Hippocampal formation (tissue), 2 donors: Measurements from ENCODE around the gene SEMA4D.
"Not testable (repeated sequence)": the region's sequence is repeated elsewhere in the genome, so short reads cannot be mapped to it uniquely, and the experiment has no call there.

Experiments
- DNase-seq, 2 donors: peaks; one replicate each; lab custom pipeline; 2025; lab: John Stamatoyannopoulos, UW

SEMA4D gene

GRCh38 chr9:89481538-89481915, 16.4 kb downstream of the SEMA4D start:
- DNase-seq = no peak

- DNase-seq = no peak
These were observed 16.9 kb downstream of the SEMA4D start for GRCh38 chr9:89480825-89481537.

GRCh38 chr9:89480372-89480771, 17.5 kb downstream of the SEMA4D start:
- DNase-seq = not testable (repeated sequence)

DNA sequence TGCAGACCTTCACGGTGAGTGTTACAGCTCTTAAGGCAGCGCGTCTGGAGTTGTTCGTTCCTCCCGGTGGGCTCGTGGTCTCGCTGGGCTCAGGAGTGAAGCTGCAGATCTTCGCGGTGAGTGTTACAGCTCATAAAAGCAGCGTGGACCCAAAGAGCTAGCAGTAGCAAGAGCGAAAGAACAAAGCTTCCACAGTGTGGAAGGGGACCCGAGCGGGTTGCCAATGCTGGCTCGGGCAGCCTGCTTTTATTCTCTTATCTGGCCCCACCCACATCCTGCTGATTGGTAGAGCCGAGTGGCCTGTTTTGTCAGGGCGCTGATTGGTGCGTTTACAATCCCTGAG, 18.3 kb downstream of the SEMA4D start:
- DNase-seq = not testable (repeated sequence)

- no peak for DNase-seq
These were observed 18.9 kb downstream of the SEMA4D start for GRCh38 chr9:89478821-89479668.

DNA sequence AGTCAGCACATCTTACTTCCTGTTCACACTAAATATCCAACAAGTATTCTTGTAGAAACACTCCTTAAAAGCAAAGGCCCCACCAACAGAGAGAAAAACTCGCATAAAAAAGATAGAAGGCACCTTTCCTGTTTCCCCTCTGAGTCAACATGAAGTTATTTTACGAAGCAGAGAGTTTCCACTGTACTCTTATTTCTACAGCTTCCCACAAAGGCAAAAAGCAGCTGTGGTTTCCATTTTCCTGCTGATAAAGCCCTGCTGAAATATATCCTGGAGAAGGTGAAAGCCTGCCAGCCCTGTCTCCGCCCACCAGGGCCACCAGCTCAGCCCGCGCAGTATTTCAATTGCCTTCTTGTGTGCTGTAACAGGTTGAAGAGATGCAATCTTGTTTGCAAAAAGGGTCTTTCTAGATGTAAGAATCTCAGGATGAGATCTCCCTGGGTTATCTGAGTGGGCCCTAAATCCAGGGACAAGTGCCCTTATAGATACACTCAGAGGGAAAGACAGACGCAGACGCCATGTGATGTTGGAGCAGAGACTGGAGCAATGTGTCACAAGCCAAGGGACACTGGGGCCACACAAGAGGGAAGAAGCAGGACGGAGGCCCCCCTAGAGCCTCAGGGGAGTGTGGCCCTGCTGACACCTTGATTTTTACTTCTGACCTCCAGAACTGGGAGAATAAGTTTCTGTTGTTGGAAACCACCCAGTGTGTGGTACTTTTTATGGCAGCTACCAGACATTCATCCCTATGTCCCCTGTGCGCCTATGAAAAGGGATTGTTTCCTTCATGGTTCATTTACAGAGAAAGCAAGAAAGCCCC, 19.9 kb downstream of the SEMA4D start:
- no peak for DNase-seq

DNA sequence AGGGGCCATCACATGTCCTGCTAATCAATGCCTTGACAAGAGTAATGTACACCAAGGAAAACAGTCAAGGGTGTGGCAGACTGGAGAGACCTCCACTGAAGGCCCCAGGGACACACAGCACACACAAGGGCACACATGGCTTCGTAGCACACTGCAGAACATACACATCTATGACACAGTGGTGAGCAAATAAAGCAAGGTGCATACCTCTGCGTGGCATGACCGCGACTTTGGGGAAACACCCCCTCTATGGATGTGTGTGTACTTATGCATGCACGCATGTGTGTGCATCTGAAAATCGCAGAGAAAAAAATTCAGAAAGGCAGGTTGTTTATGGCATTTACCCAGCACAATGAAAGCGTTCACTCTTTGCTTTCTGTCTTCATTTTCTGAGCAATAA, 20.5 kb downstream of the SEMA4D start:
- no peak for DNase-seq

DNA sequence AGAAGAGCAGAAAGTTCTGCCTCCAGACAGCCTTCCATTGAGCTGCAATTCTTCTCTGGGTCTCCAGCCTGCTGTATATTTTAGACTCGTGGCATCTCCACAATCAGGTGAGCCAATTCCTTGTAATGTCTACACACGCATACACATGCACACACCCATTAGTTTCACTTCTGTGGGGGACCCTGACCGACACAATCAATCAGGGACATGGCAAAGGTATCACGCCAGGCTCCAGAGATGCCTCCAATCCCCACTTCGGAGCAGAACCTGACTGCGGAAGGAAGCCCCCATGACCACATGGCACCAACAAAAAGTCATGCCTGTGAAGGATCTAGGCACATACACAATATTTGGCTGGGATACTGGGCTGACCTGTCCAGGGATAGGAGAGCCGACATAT, 21.4 kb downstream of the SEMA4D start:
- DNase-seq = no peak

- DNase-seq = no peak
These were observed 21.9 kb downstream of the SEMA4D start for GRCh38 chr9:89475891-89476440.

GRCh38 chr9:89474939-89475338, 23.0 kb downstream of the SEMA4D start:
- no peak for DNase-seq

DNA sequence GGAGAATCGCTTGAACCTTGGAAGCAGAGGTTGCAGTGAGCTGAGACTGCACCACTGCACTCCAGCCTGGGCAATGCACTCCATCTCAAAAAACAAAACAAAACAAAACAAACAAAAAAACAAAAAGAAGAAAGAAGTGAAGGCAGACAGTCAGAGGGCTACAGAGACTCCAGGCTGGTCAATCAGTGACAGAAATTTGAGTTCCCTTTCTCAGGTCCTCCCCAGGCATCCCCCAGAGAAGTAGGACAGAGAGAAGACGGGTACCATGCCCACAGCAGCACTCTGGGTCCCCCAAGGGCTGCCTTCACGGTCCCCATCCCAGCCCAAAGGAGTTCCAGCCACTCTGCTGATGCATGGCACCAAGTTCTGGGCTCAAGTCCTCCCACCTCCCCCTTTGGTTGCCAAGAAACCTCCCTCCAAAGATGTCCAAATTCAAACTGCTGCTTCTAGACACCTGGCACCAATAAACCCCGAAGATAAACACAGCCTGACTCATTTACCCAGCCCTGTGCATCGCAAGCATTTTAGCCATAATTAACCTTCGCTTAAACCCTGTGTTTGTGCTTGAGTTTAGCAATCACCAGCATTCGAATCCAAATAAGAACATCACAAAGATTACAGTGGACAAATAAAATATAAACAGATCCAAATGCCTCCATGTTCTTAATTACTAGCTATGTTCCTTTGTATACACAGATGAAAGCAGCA, 24.0 kb downstream of the SEMA4D start:
- no peak for DNase-seq

- not testable (repeated sequence) for DNase-seq
These were observed 26.1 kb downstream of the SEMA4D start for GRCh38 chr9:89471796-89472320.

GRCh38 chr9:89471390-89471789, 26.5 kb downstream of the SEMA4D start:
- DNase-seq = no peak

- DNase-seq = no peak
These were observed 27.6 kb downstream of the SEMA4D start for GRCh38 chr9:89470224-89470839.

GRCh38 chr9:89469003-89469402, 28.9 kb downstream of the SEMA4D start:
- DNase-seq = no peak

GRCh38 chr9:89468281-89468960, 29.5 kb downstream of the SEMA4D start:
- DNase-seq = no peak

DNA sequence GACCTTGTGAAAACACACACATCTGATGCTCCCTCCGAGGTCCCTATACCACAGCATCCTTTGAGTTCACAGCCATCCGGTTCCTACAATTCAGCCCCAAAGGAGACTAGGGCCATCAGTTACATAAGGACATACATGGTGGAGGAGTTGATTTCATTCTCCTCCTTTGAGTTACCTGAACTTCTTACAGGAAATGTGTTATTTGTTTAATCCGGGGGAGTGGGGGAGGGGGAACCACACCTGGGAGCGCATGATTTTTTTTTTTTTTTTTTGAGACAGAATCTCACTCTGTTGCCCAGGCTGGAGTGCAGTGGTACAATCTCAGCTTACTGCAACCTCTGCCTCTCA, 30.7 kb downstream of the SEMA4D start:
- no peak for DNase-seq

DNA sequence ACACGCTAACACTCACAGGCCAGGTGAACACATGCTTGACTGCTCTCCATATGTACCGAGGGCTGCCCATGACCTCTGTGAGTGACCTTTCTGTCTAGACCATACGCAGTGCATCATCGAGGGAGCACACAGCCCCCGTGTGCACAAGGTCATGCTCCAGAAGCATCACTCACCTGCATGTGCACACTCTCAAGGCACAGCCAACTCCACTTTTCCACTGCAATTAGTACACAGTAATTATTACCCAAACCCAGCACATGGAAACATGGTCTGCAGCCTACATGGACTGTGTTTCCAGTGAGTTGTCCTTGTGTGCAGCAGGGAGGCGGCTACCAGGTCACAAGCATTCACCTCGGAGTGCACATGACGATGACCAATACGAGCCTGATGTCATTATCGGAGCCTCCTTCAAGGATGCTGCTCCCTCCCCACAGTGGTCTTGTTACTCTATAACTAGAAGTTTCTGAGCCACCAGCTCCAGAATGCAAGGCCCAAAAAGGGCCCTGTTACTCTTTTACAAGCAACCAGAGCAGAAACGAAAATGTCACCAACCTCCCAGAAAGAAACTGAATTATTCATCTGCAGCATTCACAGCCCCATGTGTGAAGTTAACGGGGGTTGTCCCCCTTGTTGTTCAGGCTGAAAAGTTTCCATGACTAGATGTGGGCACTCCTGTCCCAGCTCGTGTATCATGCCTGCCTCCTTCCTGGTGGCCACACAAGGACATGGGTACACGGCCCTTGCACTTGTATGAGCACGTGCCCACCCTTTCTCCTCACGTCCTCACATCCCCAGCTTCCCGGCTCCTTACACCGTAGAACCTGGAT, 31.2 kb downstream of the SEMA4D start:
- no peak for DNase-seq

DNA sequence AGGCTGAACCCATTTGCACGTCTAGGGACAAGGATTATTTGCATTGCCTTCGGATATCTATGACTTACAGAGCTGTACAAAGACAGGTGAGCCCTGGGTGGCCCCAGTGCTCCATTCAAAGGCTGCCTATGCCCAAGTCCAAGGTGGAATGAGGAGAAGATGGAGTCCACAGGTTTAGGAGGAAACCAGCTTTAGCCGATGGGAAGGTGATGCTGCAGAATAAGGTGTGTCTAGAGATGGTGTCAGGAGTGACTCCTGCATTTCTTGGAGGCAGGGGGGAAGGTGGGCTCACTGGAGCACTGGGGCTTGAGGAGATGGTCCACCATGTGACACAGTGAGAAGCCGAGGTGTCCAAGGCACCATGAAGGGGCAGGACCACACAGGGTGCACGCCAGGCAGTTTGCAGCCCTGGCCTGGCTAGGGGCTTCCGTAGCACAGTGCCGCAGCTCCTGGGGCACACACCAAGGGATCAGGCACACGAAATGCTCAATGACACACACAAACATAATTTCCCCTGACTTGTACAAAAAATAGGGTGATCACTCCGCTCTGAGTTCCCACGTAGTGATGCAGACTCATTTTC, 32.1 kb downstream of the SEMA4D start:
- no peak for DNase-seq
